Iris pigment epithelial cell (primary cell): ENCODE results near the gene FOXJ3.

Source experiments
- DNase-seq: peaks from one replicate; pipeline ENCODE4 v3.0.0-alpha.2; 2011; ENCODE audit warnings: low read depth

The FOXJ3 gene

DNA sequence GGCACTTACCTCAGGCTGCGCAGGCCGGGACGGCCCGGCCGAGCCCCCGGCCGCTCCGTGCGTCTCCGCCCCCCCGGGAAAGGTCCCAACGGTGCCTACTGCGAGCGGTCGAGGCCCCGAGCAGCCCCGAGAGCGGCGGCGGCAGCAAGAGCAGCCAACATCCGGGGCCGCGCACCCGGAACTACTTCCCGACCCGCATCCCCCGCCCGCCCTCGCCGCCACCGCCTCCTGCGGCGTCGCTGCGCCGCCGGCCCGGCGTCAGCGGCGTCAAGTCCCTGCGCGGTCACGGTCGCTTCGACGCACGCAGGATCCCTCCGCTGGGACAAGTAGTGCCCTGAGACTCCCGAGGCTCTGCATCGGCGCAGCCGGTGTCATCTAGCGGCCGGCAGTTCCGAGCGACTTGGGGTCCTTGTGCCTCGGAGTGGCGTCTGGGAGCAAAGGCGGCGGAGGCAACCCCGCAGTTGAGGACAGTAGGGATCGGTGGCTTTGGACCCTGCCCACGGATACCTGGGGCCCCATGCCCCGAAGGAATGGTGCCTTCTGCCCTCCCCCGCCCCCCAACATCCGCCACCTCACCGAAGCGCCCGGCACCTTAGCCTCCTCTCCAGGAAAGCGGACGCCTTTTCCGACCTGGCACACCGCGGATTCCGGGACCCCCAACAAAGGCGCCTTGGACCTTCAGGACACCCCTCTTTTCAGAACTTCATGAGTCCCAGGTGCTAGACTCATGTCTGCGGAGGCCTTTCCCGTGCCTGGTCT, at the start of gene FOXJ3:
Gene FOXJ3 (minus strand): TSS at position 186 of the 759 bp plus-strand sequence. CDS start 24,142 bp downstream, outside the sequence.
- peak; percentile 95 for DNase-seq

DNA sequence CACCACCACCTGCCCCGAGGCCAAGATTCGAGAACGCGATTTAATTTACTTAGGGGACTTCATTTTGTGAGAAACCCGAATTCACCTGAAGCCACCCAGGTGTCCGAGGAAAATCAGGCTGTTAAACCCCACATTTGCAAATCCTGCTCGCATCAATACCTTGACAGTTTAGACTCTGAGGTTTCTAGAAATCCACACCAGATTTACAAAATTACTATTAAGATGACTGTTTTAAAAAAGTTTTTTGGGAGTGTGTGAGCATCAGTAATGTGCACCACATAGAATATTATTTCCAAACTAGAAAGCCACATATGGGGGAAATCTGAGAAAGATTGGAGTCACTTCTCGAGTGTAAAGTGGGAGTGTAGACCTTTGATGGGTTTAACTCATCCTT, 46.2 kb upstream of the FOXJ3 start:
- no peak for DNase-seq

DNA sequence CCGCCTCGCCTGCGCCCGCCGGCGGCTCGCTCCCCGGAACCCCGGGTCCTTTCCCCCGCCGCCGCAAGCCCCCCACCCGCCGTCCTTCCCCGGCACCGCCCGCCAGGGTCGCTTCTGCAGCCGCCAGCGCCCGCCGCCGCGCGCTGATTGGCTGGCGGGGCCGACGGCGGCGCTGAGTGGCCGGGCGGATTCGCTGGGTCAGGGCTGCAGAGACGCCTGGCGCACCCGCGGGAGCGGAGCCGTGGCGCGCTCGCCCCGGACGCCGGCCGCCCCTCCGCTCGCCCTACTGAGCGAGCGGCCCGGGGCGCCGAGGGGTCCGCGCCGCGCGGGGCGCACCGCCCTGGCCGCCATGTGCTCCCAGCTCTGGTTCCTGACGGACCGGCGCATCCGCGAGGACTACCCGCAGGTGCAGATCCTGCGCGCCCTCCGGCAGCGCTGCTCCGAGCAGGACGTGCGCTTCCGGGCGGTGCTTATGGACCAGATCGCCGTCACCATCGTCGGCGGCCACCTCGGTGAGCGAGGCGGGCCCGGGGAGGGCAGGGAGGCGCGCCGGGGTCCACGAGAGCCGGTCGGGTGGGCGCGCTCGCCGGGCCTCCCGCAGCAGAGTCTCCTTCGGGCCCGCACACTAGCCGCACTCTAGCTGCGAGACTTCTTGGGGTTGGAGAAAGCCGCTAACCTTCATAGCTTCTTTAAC, 45.7 kb upstream of the FOXJ3 start, which contains the start of gene RIMKLA:
Gene RIMKLA (plus strand): TSS at position 207 of the 694 bp plus-strand sequence. CDS start 143 bp downstream, at position 350.
- peak; percentile 31 for DNase-seq

DNA sequence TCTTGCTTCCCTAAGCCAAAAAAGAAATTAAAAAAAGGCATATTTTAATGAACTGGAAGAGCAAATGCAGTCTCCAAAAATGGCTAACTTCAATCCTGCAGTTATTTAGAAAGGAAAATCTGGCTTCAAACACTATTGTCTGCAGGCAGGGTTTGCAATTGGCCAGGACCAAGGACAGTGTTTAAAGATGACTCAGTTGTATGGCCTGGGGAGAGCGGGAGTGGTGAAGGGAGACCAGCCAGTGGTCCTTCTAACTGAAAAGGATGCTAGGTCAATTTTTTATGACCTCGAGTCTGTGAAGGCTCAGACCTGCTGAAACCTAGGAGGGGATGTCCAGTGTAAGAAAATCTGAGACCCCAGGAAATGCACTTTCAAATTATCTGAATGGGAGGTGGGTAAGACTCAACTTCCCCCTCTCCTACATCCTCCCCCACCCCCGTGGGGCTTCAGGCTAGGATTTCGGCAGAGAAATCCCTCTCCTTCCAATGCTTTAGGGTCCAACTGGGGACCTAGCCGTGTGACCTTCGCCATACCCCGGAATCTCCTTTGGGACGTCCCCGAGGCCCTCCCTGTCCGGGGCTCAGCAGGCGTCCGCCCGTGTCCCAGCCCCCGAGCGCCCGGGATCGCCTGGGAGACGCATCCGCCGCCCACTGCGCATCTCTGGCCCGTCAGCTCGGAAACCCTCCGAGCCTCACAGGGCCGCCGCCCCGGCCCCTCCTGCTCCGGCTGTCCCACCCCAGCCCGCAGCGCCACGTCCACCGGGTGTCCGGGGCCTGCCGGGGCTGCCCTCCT, 45.0 kb upstream of the FOXJ3 start:
- DNase-seq = peak; percentile 51

DNA sequence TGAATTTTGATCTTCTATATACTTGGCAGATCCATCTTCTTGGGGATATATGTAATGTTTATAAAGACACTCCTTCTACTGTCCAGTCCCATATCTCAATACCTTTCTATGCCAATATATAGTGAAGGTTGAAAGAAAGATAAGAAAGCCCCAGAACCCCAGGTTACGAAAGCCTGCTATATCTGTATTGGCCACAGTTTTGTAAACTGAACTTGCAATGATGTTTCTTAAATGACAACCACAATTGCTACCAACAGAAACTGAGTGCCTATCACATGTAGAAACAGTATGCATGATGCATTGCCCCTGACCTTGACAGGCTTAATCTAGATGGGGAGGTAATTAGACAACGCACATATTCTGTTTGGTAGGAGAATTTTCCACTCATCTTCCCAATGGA, 37.8 kb upstream of the FOXJ3 start:
- no peak for DNase-seq

DNA sequence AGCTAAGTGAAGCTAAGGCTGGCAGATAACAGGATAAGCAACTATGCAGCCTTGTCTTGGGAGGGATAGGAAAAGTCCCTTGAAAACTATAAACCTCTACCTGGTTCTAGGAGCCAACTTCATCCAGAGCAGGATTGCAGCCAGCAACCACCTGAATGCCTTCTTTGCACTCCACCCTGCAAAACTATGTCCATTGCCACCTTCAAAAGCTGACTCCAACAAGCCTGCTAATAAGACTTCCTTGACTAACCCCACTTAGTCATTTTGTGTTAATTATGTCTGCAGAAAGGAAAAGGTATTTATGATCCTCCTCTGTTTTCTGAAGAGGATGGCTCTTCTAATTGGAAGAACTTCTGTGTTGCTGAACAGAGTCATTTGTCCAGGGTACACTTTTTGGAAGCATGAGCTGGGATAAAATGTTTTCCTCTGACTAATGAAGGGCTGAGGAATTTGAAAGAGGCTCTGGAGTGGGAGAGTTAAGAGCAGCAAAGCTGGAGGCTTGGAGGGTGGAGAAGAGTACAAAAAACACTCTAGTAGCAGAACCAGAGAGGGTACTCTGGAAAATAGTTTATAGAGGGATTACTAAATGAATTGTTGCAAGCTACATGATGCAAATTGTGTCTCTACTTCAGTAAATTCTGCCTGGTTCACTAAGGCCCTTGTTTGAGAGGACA, 36.0 kb upstream of the FOXJ3 start:
- DNase-seq = no peak

DNA sequence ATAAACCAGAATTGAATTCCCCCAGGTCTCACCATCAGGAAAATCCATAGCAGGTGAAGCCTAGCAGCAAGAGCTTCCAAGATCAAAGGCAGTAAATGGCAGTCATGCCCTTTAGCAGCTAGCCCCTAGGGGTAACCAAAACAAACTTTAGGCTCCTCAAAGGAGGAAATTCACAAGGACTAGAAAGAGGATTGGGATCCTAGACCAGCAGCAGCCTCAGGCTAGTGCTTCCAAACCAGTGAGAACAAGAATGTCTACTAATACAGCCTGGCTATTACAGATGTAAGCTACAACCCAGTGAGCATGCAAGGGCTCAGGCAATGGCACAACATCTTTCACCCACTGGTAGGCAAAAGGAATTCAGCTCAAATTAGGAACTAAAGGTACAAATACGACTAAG, 34.4 kb upstream of the FOXJ3 start:
- DNase-seq = no peak

DNA sequence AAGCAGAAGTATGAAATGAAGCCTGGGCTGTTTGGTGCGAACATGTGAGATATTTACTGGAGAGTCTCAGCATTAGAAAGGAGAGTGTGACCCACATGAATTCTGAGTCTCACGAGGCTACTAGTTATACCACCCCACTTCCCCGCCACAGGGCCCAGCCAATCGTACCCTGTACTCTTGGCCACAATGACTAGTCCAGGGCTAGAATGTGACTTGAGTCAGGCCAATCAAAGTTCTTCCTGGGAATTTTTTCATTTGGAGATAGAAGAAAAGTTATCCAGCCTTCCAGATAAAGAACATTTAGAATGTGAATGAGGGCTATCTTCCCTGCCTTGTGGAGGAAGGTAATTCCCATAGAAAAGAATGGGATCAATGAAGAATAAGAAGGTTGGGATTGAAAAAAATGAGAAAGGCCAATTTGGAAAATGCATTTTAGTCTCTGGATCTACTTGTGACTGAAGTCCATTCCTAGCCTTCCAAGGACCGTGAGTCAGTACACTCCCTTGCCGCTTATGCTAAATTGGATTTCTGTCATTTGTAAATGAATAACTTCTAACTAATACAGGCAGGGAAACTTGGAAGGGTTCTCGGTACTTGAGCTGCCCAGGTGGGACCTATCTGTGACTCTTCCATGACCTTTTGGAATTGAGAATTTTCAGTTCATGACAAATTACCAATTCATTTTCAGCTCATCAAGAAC, 33.2 kb upstream of the FOXJ3 start:
- no peak for DNase-seq

DNA sequence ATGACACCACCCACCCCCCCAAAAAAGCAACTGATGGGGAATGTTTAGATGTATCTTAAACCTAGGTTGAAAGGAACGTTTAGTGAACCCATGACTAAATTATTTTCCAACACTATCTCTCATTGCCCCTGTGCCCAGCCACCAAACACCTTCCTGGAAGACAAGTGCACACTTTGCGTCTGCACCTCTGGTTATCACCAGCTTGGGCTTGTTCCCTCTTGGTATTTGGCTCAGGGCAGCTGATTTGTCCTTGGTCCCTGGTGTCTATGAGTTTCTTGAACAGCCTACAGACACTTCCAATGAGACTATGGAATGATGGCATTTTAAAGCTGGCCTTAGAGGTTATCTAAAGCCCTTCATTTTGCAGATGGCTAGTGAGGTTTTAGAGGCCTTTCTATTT, 30.1 kb upstream of the FOXJ3 start:
- no peak for DNase-seq

DNA sequence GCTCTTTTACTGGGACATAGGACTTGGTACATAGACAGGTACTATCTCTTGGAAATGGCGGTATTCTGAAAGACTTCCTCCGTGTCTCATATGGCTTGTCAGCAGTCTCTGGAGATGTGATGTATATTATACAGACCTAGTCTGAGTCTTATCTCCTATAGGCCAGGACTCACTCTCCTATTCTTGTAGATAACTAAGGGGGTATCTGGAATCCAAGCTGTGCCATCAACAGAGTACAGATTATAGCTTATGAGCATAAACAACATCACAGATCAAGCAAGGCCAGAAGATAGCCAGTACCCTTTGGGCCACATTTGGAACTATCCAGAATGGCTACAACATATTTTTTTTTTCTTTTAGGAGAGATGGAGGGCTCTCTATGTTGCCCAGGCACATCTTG, 29.5 kb upstream of the FOXJ3 start:
- DNase-seq = no peak

DNA sequence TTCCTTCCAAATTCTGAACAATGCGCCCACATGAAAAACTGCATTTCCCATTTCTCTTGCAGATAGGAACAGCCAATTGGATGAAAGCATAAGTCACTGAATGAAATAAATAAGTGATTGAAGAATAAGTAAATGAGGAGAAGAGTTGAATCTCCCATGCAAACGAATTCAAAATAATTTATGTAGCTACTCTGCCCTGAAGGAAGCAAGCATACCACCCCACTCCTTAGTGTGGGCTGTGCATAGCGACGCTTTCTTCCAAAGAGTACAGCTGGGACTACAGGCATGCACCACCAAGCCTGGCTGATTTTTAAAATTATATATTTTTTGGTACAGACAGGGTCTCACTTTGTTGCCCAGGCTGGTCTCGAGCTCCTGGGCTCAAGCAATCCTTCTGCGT, 29.1 kb upstream of the FOXJ3 start:
- DNase-seq = no peak

DNA sequence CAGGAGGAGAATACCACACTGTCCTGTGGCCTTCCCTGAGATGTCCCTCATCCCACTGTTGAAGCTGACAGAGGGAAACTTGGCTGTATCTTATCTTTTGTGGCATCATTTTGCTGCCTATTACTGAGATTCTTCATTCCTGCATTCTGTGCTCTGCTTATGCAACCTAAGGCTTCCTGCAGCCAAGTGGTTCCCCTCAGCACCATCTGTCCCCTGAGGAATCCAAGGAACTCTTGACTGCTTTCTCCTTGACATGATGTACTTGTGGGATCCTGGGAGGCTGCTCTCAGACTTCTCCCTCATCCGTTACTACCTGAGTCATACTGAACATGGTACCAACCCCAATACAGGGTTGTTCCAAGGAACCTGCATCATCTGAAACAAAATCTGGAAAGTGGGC, 24.4 kb upstream of the FOXJ3 start:
- DNase-seq = no peak

DNA sequence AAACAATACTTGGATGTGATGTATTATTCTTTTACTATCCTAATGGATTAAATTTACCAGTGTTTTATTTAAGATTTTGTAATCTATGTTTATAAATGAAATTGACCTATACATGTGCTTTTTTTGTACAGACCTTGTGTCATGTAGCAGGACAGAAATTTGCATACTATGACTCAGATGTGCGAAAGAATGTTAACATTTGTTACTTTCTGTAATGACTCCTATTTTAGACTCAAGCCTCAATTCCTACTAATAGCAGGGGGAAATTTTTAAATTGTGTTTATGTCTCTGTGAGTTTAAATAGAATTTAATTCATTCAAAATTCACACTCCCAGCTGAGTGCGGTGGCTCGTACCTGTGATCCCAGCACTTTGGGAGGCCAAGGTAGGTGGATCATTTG, 23.8 kb upstream of the FOXJ3 start:
- DNase-seq = no peak

DNA sequence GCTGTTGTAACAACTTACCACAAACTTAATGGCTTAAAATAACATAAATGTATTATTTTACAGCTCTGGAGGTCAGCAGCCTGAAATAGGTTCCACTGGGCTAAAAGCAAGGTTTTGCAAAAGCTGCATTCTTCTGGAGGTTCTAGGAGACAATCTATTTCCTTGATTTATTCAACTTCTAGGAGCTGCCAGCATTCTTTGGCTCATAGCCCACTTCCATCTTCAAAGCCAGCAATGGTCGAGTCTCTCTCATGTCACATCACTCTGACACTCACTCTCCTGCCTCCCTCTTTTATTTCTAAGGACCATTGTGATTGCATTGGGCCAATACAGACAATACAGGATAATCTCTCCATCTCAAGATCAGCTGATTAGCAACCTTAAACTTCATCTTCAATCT, 15.1 kb upstream of the FOXJ3 start:
- DNase-seq = no peak

DNA sequence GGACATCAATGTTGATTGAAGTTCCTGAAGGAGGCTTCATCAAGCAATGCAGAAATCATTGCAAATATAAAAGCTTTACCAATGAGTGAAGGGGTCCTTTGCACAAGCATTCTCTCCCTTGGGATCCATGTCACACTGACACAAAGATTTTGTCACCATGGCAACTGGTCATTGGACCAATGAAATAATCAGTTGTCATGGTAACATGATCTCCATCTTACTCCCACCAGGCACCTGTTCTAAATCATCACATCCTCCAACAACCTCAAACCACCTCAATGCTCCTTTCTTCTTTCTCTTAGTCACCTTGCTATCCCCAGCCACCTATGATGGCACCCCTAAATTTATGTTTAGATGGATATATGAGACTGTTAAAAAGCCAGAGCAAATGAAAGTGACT, 13.5 kb upstream of the FOXJ3 start:
- DNase-seq = no peak

DNA sequence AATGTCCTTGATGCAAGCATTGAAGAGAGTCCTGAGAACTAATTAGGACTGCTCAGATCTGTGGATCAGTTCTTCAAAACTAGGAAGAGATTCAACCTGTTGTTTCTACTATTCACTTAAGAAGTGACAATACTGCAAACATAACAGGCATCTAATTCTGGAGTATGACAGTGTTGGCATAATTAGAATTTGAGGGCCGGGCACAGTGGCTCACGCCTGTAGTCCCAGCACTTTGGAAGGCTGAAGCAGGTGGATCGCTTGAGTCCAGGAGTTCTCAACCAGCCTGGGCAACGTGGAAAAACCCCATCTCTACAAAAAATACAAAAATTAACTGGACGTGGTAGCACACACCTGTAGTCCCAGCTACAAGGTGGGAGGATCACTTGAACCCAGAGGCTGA, 8.0 kb upstream of the FOXJ3 start:
- no peak for DNase-seq

DNA sequence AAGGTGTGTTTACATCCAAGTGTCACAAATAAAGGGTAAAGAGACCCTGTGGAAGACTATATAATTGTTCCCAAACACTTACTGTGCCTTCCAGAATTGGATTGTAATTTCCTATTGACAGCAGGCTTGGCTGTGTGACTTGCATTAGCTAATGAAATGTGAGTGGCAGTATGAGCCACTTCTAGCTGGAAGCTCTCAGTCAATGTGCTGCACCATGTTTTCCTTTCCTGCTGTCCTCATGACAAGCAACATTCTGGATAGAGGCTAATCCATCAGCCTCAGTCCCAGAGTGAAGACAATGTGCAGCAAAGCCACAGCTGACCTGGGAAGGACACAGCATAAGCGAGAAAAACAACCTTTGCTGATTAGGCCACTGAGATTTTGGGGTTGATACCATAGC, 5.9 kb upstream of the FOXJ3 start:
- DNase-seq = no peak

DNA sequence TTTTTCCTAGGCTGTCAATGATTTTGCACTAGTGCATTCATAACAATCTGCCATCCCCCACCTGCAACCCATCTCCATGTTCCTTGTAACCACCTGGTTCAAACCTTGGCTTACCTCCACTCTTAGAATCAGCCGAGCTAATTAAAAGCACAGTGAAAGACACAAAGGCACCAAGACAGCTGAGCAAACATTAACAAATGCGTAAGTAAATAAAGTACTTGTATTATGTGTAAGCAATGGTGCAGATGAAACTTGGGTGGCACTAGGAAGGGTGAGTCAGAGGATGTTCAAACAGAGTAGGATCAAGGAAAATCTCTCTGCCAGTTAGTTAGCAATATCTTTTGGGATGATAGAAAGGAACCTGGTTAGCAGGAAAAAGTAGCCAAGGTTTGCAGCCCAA, 5.1 kb upstream of the FOXJ3 start:
- DNase-seq = peak; percentile 40

DNA sequence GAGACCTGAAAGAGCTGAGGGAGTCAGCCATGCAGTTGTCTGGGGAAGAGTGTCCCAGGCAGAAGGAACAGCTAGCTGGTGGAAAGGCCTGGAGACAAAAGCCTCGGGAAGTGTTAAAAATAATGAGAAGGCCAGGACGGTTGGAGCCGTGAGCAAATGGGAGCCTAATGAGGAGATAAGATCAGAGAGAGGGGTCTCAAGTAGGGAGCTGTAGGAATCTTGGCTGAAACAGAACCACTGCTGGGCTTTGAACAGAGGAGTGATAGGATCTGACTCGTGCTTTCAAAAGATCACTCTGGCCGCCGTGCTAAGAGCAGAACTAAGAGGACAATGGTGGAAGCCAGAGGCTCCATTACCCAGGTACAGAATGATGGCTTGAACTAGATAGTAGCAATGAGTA, 1.9 kb upstream of the FOXJ3 start:
- DNase-seq = no peak

DNA sequence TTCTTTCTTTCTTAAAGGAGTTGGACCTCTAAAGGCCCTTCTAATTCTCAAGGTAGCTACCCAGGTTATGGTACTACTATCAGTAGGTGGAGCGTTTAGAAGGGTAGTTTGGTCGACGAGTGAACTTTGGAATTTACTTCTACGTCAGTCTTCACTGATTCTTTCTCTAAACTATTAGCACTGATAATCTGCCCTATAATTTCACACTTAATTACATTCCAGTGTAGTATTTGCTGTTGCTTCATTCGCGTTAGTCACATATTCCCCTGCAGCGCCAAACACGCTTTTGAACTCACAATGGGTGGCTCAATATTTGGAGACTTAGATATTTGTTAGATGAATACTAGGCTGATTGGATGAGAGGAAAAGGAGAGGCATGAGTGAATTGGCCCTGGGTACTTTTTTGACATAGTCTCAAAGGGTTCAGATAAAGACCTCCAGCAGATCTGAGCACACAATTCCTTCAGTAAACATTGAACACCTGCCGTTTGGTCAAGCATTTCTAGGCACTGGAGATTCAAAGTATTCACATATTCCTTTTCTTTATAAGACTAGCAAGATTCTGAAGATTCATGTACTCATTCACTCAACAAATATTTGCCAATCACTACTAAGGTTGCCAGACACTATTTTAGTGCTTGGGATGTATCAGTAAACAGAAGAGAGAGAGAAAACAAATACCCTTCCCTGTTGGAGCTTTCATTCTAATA, 929 bp upstream of the FOXJ3 start:
- peak; percentile 77 for DNase-seq
